Measurements from ENCODE around the gene FUT8.
"Not testable (repeated sequence)": the region's sequence is repeated elsewhere in the genome, so short reads cannot be mapped to it uniquely, and the experiment has no call there.

FUT8 gene

GRCh38 chr14:65462411-65462810 lies 49.9 kb downstream of the FUT8 start (continued):
- TF ChIP-seq ZC3H10 (CRISPR knock-in tag; IDR thresholded peaks at IDR 0.05) (no peak), SNAI2 (CRISPR knock-in tag; IDR thresholded peaks at IDR 0.05) (no peak)

GRCh38 chr14:65465584-65465983 lies 53.1 kb downstream of the FUT8 start:
- ATAC-seq = no peak
- TF ChIP-seq CSDC2 (CRISPR knock-in tag; IDR thresholded peaks at IDR 0.05) (no peak), ZNF8 (CRISPR knock-in tag; IDR thresholded peaks at IDR 0.05) (no peak), CSRNP3 (CRISPR knock-in tag; IDR thresholded peaks at IDR 0.05) (no peak), OSR1 (CRISPR knock-in tag; IDR thresholded peaks at IDR 0.05) (no peak), ZFP3 (CRISPR knock-in tag; IDR thresholded peaks at IDR 0.05) (no peak), POU6F1 (CRISPR knock-in tag; IDR thresholded peaks at IDR 0.05; ENCODE audit: borderline replicate concordance, low read depth) (no peak), SNAI2 (CRISPR knock-in tag; IDR thresholded peaks at IDR 0.05) (no peak), GLIS3 (CRISPR knock-in tag; IDR thresholded peaks at IDR 0.05) (no peak), PPARA (CRISPR knock-in tag; IDR thresholded peaks at IDR 0.05; ENCODE audit: borderline replicate concordance) (no peak), ZNF70 (CRISPR knock-in tag; IDR thresholded peaks at IDR 0.05) (no peak), ZNF565 (CRISPR knock-in tag; conservative IDR thresholded peaks at IDR 0.05; ENCODE audit: low read depth) (no peak), ZC3H10 (CRISPR knock-in tag; IDR thresholded peaks at IDR 0.05) (no peak), TSHZ2 (CRISPR knock-in tag; IDR thresholded peaks at IDR 0.05) (no peak), PATZ1 (CRISPR knock-in tag; IDR thresholded peaks at IDR 0.05; ENCODE audit: borderline replicate concordance) (no peak), ESRRG (CRISPR knock-in tag; IDR thresholded peaks at IDR 0.05) (no peak), RARB (CRISPR knock-in tag; IDR thresholded peaks at IDR 0.05) (no peak)

- not testable (repeated sequence) for ATAC-seq
Observed at GRCh38 chr14:65467926-65468325, 55.4 kb downstream of the FUT8 start.

GRCh38 chr14:65469903-65470302 lies 57.4 kb downstream of the FUT8 start:
- TF ChIP-seq TSHZ2 (CRISPR knock-in tag; IDR thresholded peaks at IDR 0.05) (no peak), RARB (CRISPR knock-in tag; IDR thresholded peaks at IDR 0.05) (no peak), ZC3H10 (CRISPR knock-in tag; IDR thresholded peaks at IDR 0.05) (no peak), BACH2 (CRISPR knock-in tag; IDR thresholded peaks at IDR 0.05; ENCODE audit: borderline replicate concordance) (no peak), SNAI2 (CRISPR knock-in tag; IDR thresholded peaks at IDR 0.05) (no peak), ZFP3 (CRISPR knock-in tag; IDR thresholded peaks at IDR 0.05) (no peak), CREB5 (CRISPR knock-in tag; IDR thresholded peaks at IDR 0.05; ENCODE audit: low read depth) (no peak), POU6F1 (CRISPR knock-in tag; IDR thresholded peaks at IDR 0.05; ENCODE audit: borderline replicate concordance, low read depth) (no peak), ARNTL (CRISPR knock-in tag; IDR thresholded peaks at IDR 0.05; ENCODE audit: borderline replicate concordance, low read depth) (no peak)
- ATAC-seq = no peak
